ENCODE measurements around the gene NOL4L. TPM values are rescaled to one million over a fixed set of nuclear protein-coding genes. Genes with fewer than 3 reads are reported as not detected.

NOL4L gene
- total RNA-seq, 2 experiments from 2014 or later, result 24.8 to 29.2 TPM

DNA sequence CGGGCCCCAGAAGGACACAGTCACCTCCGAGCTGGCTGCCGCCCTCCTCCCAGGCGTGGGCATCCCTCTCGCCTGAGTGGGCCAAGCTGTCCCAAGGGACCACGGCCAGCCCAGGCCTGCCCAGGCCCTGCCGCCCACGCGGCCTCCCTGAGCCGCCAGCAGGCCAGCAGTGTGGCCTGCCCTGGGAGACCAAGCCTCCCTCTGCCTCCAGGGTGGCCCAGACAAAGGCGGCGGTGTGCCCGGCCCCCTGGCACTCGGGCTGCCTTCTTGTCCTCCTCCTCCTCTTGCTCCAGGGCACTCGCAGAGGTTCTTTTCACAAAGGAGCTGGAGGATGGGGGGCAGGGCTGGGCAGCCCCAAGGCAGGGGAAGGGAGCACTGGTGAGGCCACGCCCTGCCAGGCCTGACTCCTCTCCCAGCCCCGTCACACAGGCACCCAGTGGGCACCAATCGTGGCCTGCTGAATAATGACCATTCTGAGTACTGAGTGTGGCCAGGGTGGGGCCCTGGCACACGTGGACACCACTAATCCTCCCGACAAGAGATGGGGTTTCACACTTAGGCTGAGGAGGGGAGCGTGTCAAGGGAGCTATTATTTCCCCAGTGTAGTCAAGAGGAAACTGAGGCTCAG lies 25.3 kb downstream of the NOL4L start:
- Mint-ChIP-seq H3K9me3 (no peaks in the 10 kb centered on the region), H3K4me3 (no peak overlapping the region), H3K36me3 (ENCODE audit: low read depth) (no peaks in the 10 kb centered on the region), H3K27me3 (ENCODE audit: low read depth) (no peaks in the 10 kb centered on the region), H3K27ac (peak overlapping the region; percentile 18), H3K4me1 (ENCODE audit: low read depth) (peaks cover 63% of the 10 kb centered on the region)
- CTCF ChIA-PET, result interaction anchor here (0.8 to 1.4 kb wide), 2 partner anchors 10 to 21 kb away, joined by 3 to 4 read pairs; no protein-coding TSS in a partner anchor
- no peak for DNase-seq
- intact Hi-C loops (cut with micrococcal nuclease), result no loop called here

DNA sequence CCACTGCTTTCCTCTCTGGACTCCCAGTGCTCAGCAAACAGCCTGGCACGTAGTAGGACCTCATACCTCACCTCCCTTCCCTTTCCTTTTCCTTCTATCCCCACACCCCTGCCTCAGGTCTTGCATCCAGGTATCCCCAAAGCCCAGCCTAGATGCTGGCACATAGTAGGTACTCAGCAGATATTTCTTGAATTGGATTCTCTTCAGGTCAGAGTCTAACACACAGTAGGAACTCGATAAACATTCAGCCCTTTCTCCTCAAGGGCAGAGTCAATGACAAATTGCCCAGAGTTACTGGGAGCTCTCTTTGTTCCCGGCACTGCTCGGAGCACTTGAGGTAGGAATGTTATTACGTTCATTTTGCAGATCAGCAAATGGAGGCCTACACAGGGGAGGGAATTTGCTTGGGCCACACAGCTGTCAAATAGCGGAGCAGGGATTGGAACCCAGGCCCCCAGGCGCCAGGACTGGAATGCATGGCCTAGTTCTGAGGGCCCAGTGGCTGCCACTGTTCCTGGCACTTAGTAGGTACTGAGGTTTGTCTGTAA lies 25.9 kb downstream of the NOL4L start:
- intact Hi-C loops (cut with micrococcal nuclease), result no loop called here
- Mint-ChIP-seq H3K9me3 (no peaks in the 10 kb centered on the region), H3K4me1 (ENCODE audit: low read depth) (peaks cover 69% of the 10 kb centered on the region), H3K36me3 (ENCODE audit: low read depth) (no peaks in the 10 kb centered on the region), H3K27me3 (ENCODE audit: low read depth) (no peaks in the 10 kb centered on the region), H3K4me3 (no peak overlapping the region), H3K27ac (no peak overlapping the region)
- CTCF ChIA-PET, result interaction anchor here (1.4 kb wide), 1 partner anchor 10 kb away, joined by 4 read pairs; no protein-coding TSS in a partner anchor
- no peak for DNase-seq

DNA sequence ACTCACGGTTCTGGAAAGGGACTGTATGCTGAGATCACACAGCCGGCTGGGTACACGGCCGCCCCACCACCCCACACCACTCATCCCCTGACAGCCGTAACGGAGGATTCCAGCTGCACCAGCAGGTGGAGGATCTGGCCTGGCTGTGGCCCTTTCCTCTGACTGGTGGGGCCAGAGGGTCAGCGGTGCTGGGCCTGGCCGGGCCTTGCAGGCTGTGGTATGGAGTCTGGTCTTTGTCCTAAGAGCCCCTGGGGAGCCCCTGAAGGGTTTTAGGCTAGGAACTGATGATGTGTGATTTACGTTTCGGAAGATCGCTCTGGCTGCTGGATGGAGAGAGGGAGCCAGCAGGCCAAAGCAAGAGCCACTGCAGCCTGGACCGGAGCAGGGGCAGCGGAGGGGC lies 26.6 kb downstream of the NOL4L start:
- intact Hi-C loops (cut with micrococcal nuclease), result no loop called here
- Mint-ChIP-seq H3K27ac (no peak overlapping the region), H3K9me3 (no peaks in the 10 kb centered on the region), H3K27me3 (ENCODE audit: low read depth) (no peaks in the 10 kb centered on the region), H3K4me1 (ENCODE audit: low read depth) (peaks cover 76% of the 10 kb centered on the region), H3K36me3 (ENCODE audit: low read depth) (no peaks in the 10 kb centered on the region), H3K4me3 (no peak overlapping the region)
- CTCF ChIA-PET, result interaction anchor here (0.7 kb wide), 1 partner anchor 18 kb away, joined by 3 read pairs; no protein-coding TSS in a partner anchor
- DNase-seq, result no peak

DNA sequence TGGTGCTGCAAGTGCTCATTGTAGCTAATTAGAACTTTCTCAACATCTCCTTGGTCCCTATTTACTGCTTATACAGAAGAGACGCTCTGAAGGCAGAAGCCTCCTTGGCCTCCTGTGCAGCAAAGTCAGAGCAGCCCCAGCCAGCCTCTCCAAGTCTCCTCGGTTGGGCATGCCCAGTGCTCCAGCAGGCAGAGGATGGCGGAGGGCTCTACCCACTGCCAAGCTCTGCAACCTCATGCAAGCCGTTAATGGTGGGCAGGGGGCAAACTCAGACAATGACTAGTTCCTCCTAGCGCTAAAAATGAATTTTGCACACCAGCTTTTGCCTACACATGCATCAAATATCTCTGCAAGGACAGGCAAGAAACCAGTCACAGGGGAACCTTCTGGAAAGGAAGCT lies 27.8 kb downstream of the NOL4L start:
- CTCF ChIA-PET, result interaction anchor here (0.6 to 1.4 kb wide), 5 partner anchors 13 to 160 kb away, joined by 3 to 4 read pairs (median 3); no protein-coding TSS in a partner anchor
- no peak for DNase-seq
- Mint-ChIP-seq H3K36me3 (ENCODE audit: low read depth) (no peaks in the 10 kb centered on the region), H3K27me3 (ENCODE audit: low read depth) (no peaks in the 10 kb centered on the region), H3K4me3 (no peak overlapping the region), H3K9me3 (no peaks in the 10 kb centered on the region), H3K4me1 (ENCODE audit: low read depth) (peaks cover 83% of the 10 kb centered on the region), H3K27ac (no peak overlapping the region)
- intact Hi-C loops (cut with micrococcal nuclease), result no loop called here

DNA sequence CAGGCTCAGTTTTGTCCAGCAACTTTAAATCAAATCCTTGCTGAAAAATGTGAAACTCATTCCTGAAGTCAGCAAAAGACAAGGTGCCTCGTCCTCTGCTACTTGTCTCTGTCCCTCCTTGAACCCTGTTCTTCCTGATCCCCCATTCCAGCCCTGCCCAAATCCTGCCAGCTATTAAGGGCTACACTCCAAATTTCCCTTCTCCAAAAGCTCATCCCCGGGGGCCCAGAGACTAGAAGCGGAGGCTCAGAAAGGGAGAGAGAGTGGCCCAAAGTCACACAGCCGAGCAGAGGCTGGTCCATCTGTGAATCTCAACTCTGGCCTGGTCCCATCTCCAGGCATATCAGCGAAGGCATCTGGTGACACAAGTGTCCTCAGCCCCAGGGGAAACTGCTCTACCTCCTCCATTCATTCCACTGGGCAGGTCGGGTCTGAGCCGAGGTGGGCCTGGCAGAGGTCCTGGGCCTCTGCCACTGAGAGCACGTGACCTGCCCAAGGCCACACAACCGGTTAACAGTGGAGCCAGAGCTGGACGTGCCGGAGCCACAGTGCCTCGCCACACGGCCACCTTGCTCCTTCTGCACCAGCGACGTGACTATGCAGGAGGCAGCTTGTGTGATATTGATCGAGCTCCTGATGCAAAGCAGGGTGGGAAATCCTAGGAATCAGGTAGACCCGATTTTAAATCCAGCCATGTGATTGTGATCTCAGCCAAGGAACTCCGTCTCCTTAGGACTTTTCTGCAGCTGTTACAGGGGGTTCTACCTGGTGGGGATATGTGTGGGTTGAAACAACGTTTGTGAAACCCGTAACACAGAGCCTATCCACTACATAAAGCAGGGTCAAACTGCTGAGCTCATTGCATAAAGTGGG lies 28.6 kb downstream of the NOL4L start:
- CTCF ChIA-PET, result interaction anchor here (0.6 to 1.4 kb wide), 5 partner anchors 14 to 161 kb away, joined by 3 to 4 read pairs (median 3); no protein-coding TSS in a partner anchor
- H3K4me1 Mint-ChIP-seq (ENCODE audit: low read depth), result peaks cover 78% of the 10 kb centered on the region
- intact Hi-C loops (cut with micrococcal nuclease), result no loop called here
- H3K9me3 Mint-ChIP-seq, result no peaks in the 10 kb centered on the region
- no peak overlapping the region for H3K27ac Mint-ChIP-seq
- no peak overlapping the region for H3K4me3 Mint-ChIP-seq
- no peak for DNase-seq
- no peaks in the 10 kb centered on the region for H3K36me3 Mint-ChIP-seq (ENCODE audit: low read depth)
- H3K27me3 Mint-ChIP-seq (ENCODE audit: low read depth), result no peaks in the 10 kb centered on the region

DNA sequence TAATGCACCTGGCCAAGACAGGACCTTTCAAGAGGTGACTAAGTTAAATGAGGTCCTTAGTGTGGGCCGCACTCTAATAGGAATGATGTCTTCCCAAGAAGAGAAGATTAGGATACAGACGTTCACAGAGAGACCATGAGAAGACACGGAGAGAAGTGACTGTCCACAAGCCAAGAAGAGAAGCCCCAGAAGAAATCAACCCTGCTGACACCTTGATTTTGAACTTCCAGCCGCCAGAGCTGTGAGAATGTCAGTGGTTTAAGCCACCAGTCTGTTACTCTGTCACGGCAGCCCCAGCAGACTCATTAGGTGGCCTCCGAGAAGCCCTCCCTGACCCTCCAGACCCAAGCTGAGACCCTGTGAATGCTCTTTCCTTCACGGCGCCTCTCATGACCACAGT lies 29.5 kb downstream of the NOL4L start:
- H3K4me1 Mint-ChIP-seq (ENCODE audit: low read depth), result peaks cover 71% of the 10 kb centered on the region
- DNase-seq, result no peak
- intact Hi-C loops (cut with micrococcal nuclease), result loop anchor here (2.0 kb wide), 2 partner anchors 17 to 29 kb away; no protein-coding TSS in a partner anchor
- no peaks in the 10 kb centered on the region for H3K27me3 Mint-ChIP-seq (ENCODE audit: low read depth)
- H3K27ac Mint-ChIP-seq, result peak overlapping the region; percentile 13
- CTCF ChIA-PET, result interaction anchor here (1.4 kb wide), 1 partner anchor 21 kb away, joined by 3 read pairs; no protein-coding TSS in a partner anchor
- no peaks in the 10 kb centered on the region for H3K9me3 Mint-ChIP-seq
- no peak overlapping the region for H3K4me3 Mint-ChIP-seq
- no peaks in the 10 kb centered on the region for H3K36me3 Mint-ChIP-seq (ENCODE audit: low read depth)

DNA sequence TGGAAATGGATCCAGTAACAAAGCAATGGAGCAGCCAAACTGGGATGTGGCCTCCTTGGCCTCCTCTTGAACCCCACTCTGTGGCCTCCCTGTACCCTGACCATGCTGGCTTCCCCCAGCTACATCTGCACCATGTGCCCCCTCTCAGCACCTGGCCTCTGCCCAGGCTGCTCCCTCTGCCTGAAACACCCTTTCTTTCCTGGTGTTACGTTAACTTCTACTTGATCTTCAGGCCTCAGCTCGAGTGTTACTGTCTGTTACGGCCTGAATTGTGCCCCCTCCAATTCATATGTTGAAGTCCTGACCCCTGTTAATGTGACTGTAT lies 30.2 kb downstream of the NOL4L start:
- H3K9me3 Mint-ChIP-seq, result no peaks in the 10 kb centered on the region
- no peak overlapping the region for H3K4me3 Mint-ChIP-seq
- intact Hi-C loops (cut with micrococcal nuclease), result loop anchor here (2.0 kb wide), 2 partner anchors 16 to 28 kb away; no protein-coding TSS in a partner anchor
- DNase-seq, result no peak
- H3K4me1 Mint-ChIP-seq (ENCODE audit: low read depth), result peaks cover 65% of the 10 kb centered on the region
- no peaks in the 10 kb centered on the region for H3K36me3 Mint-ChIP-seq (ENCODE audit: low read depth)
- CTCF ChIA-PET, result interaction anchor here (0.6 kb wide), 1 partner anchor 20 kb away, joined by 3 read pairs; no protein-coding TSS in a partner anchor
- H3K27me3 Mint-ChIP-seq (ENCODE audit: low read depth), result no peaks in the 10 kb centered on the region
- peak overlapping the region; percentile 59 for H3K27ac Mint-ChIP-seq

DNA sequence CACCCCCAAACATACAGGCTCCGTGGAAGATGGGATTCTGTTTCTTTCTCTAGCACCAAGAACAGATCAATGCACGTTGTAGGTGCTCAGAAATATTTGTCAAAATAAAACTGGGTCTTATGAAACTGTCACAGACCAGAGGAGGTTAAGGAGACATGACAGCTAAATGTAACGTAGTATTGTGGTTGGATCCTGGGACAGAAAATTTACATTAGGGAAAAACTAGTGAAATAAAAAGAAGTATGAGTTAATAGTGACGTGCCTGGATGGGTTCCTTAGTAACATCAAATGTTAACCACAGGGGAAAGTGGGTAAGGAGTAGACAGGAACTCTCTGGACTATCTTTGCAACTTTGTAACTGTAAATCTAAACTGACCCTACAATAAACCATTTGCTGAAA lies 31.5 kb downstream of the NOL4L start:
- Mint-ChIP-seq H3K4me1 (ENCODE audit: low read depth) (peaks cover 68% of the 10 kb centered on the region), H3K4me3 (no peak overlapping the region), H3K27me3 (ENCODE audit: low read depth) (no peaks in the 10 kb centered on the region), H3K9me3 (no peaks in the 10 kb centered on the region), H3K27ac (peak overlapping the region; percentile 78), H3K36me3 (ENCODE audit: low read depth) (no peaks in the 10 kb centered on the region)
- intact Hi-C loops (cut with micrococcal nuclease), result loop anchor here (2.0 kb wide), 2 partner anchors 15 to 27 kb away; no protein-coding TSS in a partner anchor
- no peak for DNase-seq
- CTCF ChIA-PET, result no interaction called here

DNA sequence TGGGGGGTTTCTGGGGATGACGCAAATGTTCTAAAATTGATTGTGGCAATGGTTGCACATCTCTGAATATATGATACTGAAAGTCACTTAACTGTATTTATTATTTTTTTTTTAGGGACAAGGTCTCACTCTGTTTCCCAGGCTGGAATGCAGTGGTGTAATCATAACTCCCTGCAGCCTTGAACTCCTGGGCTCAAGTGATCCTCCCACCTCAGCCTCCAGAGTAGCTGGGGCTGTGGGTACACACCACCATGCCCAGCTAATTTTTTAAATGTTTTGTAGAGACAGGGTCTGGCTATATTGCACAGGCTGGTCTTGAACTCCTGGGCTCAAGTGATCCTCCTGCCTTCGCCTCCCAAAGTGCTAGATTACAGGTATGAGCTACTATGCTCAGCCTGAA lies 33.4 kb downstream of the NOL4L start:
- Mint-ChIP-seq H3K27me3 (ENCODE audit: low read depth) (no peaks in the 10 kb centered on the region), H3K9me3 (no peaks in the 10 kb centered on the region), H3K27ac (no peak overlapping the region), H3K4me3 (no peak overlapping the region), H3K36me3 (ENCODE audit: low read depth) (no peaks in the 10 kb centered on the region), H3K4me1 (ENCODE audit: low read depth) (peaks cover 74% of the 10 kb centered on the region)
- no peak for DNase-seq
- CTCF ChIA-PET, result interaction anchor here (1.0 to 1.3 kb wide), 2 partner anchors 9 to 10 kb away, joined by 3 to 4 read pairs; no protein-coding TSS in a partner anchor
- intact Hi-C loops (cut with micrococcal nuclease), result no loop called here

DNA sequence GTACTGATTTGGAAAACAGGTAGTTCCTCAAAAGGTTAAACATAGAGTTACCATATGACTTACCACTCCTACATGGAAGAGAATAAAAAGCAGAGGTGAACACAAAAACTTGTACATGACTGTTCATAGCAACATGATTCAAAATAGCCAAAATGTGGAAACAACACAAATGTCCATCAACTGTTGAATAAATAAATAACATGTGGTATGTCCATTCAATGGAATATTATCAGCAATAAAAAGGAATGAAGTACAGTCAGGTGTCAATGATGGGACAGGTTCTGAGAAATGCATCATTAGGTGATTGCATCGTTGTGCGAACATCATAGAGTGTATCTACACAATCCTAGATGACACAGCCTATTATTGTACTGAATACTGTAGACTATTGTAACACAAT lies 35.3 kb downstream of the NOL4L start:
- peaks cover 67% of the 10 kb centered on the region for H3K4me1 Mint-ChIP-seq (ENCODE audit: low read depth)

DNA sequence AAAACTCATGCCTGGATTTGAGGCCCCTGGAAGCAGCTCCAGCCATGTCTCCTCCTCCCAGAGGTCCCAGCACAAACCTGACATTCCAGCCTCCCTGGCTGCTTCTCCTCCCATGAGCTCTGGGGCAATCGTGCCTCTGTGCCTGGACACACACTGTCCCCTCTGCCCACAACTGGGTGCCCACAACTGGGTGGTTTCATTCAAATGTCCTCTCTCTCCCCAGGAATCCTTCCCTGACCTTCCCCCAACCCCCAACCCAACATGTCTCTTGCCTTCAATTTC lies 37.4 kb downstream of the NOL4L start:
- Mint-ChIP-seq H3K27me3 (ENCODE audit: low read depth) (no peaks in the 10 kb centered on the region), H3K36me3 (ENCODE audit: low read depth) (peaks cover 2% of the 10 kb centered on the region), H3K4me3 (no peak overlapping the region), H3K9me3 (no peaks in the 10 kb centered on the region), H3K27ac (peak overlapping the region; percentile 47), H3K4me1 (ENCODE audit: low read depth) (peaks cover 65% of the 10 kb centered on the region)
- CTCF ChIA-PET, result interaction anchor here (0.8 to 1.5 kb wide), 2 partner anchors 26 to 105 kb away, joined by 3 to 5 read pairs; no protein-coding TSS in a partner anchor
- DNase-seq, result no peak
- intact Hi-C loops (cut with micrococcal nuclease), result no loop called here

More for the DNA sequence above, 35.3 kb downstream of the NOL4L start:
- no peak overlapping the region for H3K27ac Mint-ChIP-seq
- no peak overlapping the region for H3K4me3 Mint-ChIP-seq
- intact Hi-C loops (cut with micrococcal nuclease), result no loop called here
- no peaks in the 10 kb centered on the region for H3K36me3 Mint-ChIP-seq (ENCODE audit: low read depth)
- H3K27me3 Mint-ChIP-seq (ENCODE audit: low read depth), result no peaks in the 10 kb centered on the region
- no peaks in the 10 kb centered on the region for H3K9me3 Mint-ChIP-seq
- CTCF ChIA-PET, result no interaction called here
- no peak for DNase-seq

All from activated naive CD4-positive, alpha-beta T cell treated with anti-CD3 and anti-CD28 coated beads for 36 hours (primary cell).